GM12873 (cell line): ENCODE measurements around the gene CLTC.

Experiments used
- TF ChIP-seq, protein P1 (sequence below): IDR thresholded peaks from 2 replicates; pipeline ENCODE4 v1.5.1; 2012; ENCODE audit warnings: low read depth, mild to moderate bottlenecking, moderate library complexity, low read length, control low read depth; ENCODE audit not compliant: insufficient read depth; ENCODE audit errors: missing control alignments

The CLTC gene

DNA sequence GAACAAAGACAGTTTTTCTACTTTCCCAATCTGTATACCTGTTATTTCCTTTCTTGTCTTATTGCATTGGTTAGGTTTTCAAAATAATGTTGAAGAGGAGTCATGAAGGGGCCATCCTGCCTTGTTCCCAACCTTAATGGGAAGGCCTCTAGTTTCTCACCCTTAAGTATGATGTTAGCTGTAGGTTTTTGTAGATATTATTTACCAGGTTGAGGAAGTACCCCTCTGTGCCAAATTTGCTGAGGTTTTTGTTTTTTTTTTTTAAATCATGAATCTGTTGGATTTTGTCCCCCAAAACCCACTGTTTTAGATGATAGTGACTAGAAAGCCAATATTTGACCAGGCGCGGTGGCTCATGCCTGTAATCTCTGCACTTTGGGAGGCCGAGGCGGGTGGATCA, 124.1 kb downstream of the CLTC start:
- TF ChIP-seq, protein P1, sequence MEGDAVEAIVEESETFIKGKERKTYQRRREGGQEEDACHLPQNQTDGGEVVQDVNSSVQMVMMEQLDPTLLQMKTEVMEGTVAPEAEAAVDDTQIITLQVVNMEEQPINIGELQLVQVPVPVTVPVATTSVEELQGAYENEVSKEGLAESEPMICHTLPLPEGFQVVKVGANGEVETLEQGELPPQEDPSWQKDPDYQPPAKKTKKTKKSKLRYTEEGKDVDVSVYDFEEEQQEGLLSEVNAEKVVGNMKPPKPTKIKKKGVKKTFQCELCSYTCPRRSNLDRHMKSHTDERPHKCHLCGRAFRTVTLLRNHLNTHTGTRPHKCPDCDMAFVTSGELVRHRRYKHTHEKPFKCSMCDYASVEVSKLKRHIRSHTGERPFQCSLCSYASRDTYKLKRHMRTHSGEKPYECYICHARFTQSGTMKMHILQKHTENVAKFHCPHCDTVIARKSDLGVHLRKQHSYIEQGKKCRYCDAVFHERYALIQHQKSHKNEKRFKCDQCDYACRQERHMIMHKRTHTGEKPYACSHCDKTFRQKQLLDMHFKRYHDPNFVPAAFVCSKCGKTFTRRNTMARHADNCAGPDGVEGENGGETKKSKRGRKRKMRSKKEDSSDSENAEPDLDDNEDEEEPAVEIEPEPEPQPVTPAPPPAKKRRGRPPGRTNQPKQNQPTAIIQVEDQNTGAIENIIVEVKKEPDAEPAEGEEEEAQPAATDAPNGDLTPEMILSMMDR, result no peak

DNA sequence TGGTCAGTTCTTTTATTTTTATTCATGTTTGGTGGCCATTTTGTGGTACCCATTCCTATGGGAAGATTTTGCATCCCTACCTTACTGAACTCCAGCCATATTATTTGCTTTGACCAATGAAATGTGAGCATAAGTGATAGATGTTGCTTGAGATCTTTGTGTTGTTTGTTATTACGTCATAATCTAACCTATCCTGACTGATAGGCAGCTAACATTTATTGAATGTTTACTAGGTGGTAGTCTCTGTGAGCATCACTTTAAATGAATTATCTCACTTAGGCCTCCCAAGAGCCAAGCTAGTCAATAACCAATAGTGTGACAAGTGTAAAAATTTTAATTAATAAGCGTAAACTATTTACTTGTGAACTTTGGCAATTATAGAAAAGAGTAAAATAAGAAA, 125.3 kb downstream of the CLTC start:
- TF ChIP-seq, protein P1, result no peak
